A673 (cell line): ENCODE measurements around the gene GRWD1. TPM values are rescaled to one million over a fixed set of nuclear protein-coding genes. Genes with fewer than 3 reads are reported as not detected.

ENCODE experiments used
- BruUV-seq: library from RNA; stranded (reverse); fragments of 400-500 nt; replicated peaks from 2 replicates; lab custom pipeline; 2021; lab: Mats Ljungman, UMichigan
- CTCF ChIA-PET: fragments of 300-600 bp; sonication (Branson Sonifier 250); formaldehyde crosslinking; loops from one replicate; lab custom pipeline; 2022; ENCODE audit warnings: antibody characterized with exemption; lab: Charles Lee
- POLR2A ChIA-PET: fragments of 300-600 bp; sonication (Branson Sonifier 250); formaldehyde crosslinking; loops from one replicate; lab custom pipeline; 2022; ENCODE audit warnings: antibody characterized with exemption; ENCODE audit not compliant: low non-redundant PET; lab: Charles Lee
- DNase-seq: peaks from one replicate; pipeline ENCODE4 v3.0.0-alpha.2; 2015; ENCODE audit warnings: low spot score
- H3K27ac ChIP-seq: fragments of 200-600 bp; sonication (generic); 2 replicates; pipeline ENCODE4 v1.5.1; 2016; ENCODE audit warnings: mixed run types, low read depth, mild to moderate bottlenecking, mixed read lengths, antibody characterized with exemption, low read length; ENCODE audit not compliant: poor library complexity, severe bottlenecking
- H3K27me3 ChIP-seq: fragments of 200-600 bp; sonication (generic); replicated peaks from 2 replicates; pipeline ENCODE4 v1.6.1; 2017; ENCODE audit warnings: mixed run types, low read depth, mild to moderate bottlenecking, mixed read lengths, antibody characterized with exemption, low read length; ENCODE audit not compliant: insufficient read depth, poor library complexity
- H3K36me3 ChIP-seq: fragments of 200-600 bp; sonication (generic); 2 replicates; pipeline ENCODE4 v1.6.1; 2016; ENCODE audit warnings: mixed run types, mild to moderate bottlenecking, mixed read lengths, antibody characterized with exemption, low read length; ENCODE audit not compliant: insufficient read depth, poor library complexity, severe bottlenecking
- H3K4me1 ChIP-seq: fragments of 200-600 bp; sonication (generic); 2 replicates; pipeline ENCODE4 v1.6.1; 2017; ENCODE audit warnings: mixed run types, mild to moderate bottlenecking, mixed read lengths, antibody characterized with exemption, low read length; ENCODE audit not compliant: insufficient read depth, poor library complexity, severe bottlenecking
- H3K4me3 ChIP-seq: fragments of 200-600 bp; sonication (generic); 2 replicates; pipeline ENCODE4 v1.5.1; 2016; ENCODE audit warnings: low read depth, mixed run types, mild to moderate bottlenecking, mixed read lengths, low read length; ENCODE audit not compliant: poor library complexity, severe bottlenecking
- H3K9me3 ChIP-seq: fragments of 200-600 bp; sonication (generic); 2 replicates; pipeline ENCODE4 v1.6.1; 2016; ENCODE audit warnings: mixed run types, low read depth, mild to moderate bottlenecking, mixed read lengths, antibody characterized with exemption, low read length; ENCODE audit not compliant: poor library complexity, severe bottlenecking
- CTCF ChIP-seq: fragments of 300-800, 200-600 bp; sonication (generic); conservative IDR thresholded peaks from 2 replicates; pipeline ENCODE4 v1.5.1; 2017; ENCODE audit warnings: low read depth, mild to moderate bottlenecking, antibody characterized with exemption, low read length, moderate library complexity, mixed read lengths
- EZH2 ChIP-seq: fragments of 200-600 bp; sonication (generic); IDR thresholded peaks from 2 replicates; pipeline ENCODE4 v1.6.1; 2017; ENCODE audit warnings: borderline replicate concordance, low read depth, mild to moderate bottlenecking, mixed read lengths, antibody characterized with exemption, low read length; ENCODE audit not compliant: poor library complexity, severe bottlenecking
- intact Hi-C: fragments of 100-400 bp; cut with micrococcal nuclease; formaldehyde crosslinking; loops from one replicate; pipeline ENCODE4 v1.10.0; 2022; ENCODE audit not compliant: unreplicated experiment
- total RNA-seq: library from RNA; stranded (reverse); gene quantifications from 2 replicates; pipeline ENCODE4 v1.2.3, GENCODE V29; 2021

Gene GRWD1
- total RNA-seq, 1 experiment from 2014 or later: 109 TPM

- no peaks in the 10 kb centered on the region for H3K9me3 ChIP-seq
- H3K27me3 ChIP-seq: no peaks in the 10 kb centered on the region
- BruUV-seq: no TSS peak
- no peak overlapping the region for H3K27ac ChIP-seq
- no peak for TF ChIP-seq EZH2
- no peak for TF ChIP-seq CTCF
- ChIA-PET POLR2A (no interaction called here), CTCF (interaction anchor here (0.6 kb wide), 1 partner anchor 561 kb away, joined by 3 read pairs; no protein-coding TSS in a partner anchor)
- H3K4me1 ChIP-seq: peaks cover 13% of the 10 kb centered on the region
- peak overlapping the region; percentile 94 for H3K4me3 ChIP-seq
- peaks cover 16% of the 10 kb centered on the region for H3K36me3 ChIP-seq
- DNase-seq: peak; percentile 41
- intact Hi-C loops: no loop called here
These were observed 2.5 kb upstream of the GRWD1 start for GRCh38 chr19:48443256-48443655.

- Histone ChIP-seq H3K36me3 (peaks cover 21% of the 10 kb centered on the region), H3K4me3 (peak overlapping the region; percentile 94), H3K27ac (peak overlapping the region; percentile 89), H3K9me3 (no peaks in the 10 kb centered on the region), H3K27me3 (no peaks in the 10 kb centered on the region), H3K4me1 (peaks cover 13% of the 10 kb centered on the region)
- CTCF ChIA-PET: interaction anchor here (0.6 kb wide), 1 partner anchor 560 kb away, joined by 3 read pairs; no protein-coding TSS in a partner anchor
- POLR2A ChIA-PET: no interaction called here
- TF ChIP-seq EZH2 (no peak), CTCF (no peak)
- intact Hi-C loops: no loop called here
- BruUV-seq: no TSS peak
- DNase-seq: no peak
These were observed 2.1 kb upstream of the GRWD1 start for GRCh38 chr19:48443731-48444128.

DNA sequence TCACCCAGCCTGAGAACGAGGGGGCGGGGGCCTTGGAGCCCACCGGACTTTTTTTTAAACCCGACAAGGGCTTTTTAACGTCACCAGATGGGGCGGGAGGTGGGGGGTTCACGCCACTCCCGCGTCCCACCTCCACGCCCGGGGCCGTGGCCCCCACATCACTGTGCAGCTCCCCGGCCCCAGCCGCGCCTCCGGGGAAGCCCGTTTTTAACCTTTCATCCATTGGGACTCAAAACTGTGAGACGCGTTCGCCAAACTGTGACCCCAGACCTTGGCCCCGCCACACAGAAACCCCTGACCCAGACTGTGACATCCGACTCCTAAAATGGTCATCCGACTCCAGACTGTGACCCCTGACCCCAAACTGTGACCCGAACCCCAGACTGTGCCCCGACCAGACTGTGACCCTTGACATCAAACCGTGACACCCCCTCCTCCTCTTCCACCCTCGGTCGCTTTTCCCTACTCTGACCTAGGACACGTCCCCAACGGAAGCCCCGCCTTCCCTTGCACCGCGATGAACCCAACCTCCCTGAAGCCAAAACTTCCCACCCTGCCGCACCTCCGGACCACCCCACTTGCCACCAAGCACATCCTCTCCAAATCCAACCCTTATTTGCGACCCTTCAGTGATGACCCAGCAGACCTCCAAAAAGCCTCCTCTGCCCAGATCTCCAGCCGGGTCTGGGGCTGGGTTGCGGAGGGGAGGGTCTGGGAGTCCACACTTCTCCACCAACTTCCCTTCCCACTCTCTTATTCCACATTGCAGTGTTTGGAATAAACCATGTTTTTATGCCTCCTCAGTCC is 1.5 kb upstream of the GRWD1 start:
- ChIA-PET CTCF (interaction anchor here (0.6 to 1.5 kb wide), 3 partner anchors 53 to 131 kb away, joined by 3 to 4 read pairs (median 3); partner anchors contain the start of gene KDELR1), POLR2A (no interaction called here)
- no peak for DNase-seq
- BruUV-seq: no TSS peak
- intact Hi-C loops: no loop called here
- peak overlapping the region; percentile 94 for H3K4me3 ChIP-seq
- no peaks in the 10 kb centered on the region for H3K9me3 ChIP-seq
- TF ChIP-seq EZH2: no peak
- TF ChIP-seq CTCF: no peak
- peak overlapping the region; percentile 89 for H3K27ac ChIP-seq
- peaks cover 26% of the 10 kb centered on the region for H3K36me3 ChIP-seq
- H3K4me1 ChIP-seq: peaks cover 13% of the 10 kb centered on the region
- no peaks in the 10 kb centered on the region for H3K27me3 ChIP-seq
